NCI-H1092 (cell line): Measurements from ENCODE around the gene HMCN1.

Experiments
- DNase-seq: peaks from one replicate; lab custom pipeline; 2025; lab: John Stamatoyannopoulos, UW

The HMCN1 gene

DNA sequence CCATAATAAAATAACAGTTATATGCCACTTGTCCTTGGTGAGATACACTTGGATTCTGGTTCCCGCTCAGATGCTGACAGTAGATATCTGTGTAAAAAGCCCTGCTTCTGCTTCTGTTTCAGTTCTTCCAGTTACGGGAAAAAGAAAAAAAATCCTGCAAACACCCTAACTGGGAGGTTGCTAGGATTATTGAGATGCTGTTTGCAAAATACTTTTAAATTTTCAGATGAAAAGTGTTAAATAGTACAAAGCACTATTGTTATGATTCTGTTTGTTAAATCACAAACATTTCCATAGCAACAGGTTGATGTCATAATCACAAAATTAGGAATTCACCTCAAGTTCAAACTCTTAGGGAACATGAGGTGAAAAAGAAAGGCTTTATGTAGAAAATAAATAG lies 232.3 kb downstream of the HMCN1 start:
- DNase-seq = no peak

DNA sequence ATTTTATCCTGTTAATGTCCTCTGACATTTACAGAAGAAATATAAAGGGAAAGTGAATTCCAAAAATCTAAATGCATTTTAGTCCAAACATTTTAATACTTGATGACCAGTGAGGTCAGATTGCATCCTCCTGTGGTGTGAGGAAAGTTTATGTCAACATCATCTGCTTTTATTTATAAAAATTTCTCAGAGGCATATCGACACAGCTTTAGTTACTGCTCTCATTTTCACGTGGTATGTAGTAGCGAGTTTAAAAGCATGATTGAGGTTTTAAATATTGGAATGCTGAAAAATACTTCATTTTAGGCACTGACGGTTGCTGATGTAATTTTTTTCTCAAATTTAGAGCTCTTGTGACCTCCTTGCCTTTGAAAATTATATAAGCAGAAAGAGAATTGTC lies 234.8 kb downstream of the HMCN1 start:
- DNase-seq = no peak

DNA sequence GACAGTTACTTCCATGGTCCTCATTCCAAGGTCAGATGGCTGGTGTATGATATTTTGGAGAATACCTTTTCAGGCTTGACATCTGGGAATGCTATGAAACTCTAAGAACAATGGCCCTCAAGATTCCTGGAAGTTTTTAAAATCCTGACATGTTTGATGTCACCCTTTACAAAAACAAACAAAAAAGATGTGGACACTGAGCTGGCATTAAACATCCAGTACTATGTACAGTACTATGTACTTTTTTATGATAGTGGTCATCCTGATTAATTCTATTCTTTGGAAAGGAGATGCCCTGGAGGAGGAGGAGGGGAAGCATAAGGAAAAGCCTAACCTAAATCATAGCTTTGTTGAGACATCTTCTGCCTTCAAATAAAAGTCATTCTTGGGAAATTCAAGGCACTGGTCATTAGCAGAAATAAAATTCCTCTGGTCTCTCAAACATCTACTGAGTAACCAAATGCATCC lies 235.4 kb downstream of the HMCN1 start:
- no peak for DNase-seq

DNA sequence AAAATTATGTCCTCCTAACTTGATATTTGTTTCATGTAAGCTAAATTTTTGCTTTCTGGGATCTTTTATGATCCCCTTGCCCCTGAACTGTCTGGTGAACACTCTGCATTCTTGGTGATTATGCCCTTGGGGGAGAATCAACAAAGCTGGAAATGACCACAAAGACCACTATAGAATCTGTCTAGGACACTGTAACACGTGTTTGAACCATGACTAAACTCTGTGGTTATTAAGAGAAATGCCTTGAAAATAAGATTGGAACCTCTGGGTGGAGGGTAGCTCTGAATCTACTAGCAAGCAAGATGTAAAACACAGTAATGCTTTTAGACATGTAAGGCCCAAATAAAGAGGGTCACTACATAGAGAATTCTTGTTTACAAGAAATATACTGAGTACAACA lies 237.5 kb downstream of the HMCN1 start:
- no peak for DNase-seq

DNA sequence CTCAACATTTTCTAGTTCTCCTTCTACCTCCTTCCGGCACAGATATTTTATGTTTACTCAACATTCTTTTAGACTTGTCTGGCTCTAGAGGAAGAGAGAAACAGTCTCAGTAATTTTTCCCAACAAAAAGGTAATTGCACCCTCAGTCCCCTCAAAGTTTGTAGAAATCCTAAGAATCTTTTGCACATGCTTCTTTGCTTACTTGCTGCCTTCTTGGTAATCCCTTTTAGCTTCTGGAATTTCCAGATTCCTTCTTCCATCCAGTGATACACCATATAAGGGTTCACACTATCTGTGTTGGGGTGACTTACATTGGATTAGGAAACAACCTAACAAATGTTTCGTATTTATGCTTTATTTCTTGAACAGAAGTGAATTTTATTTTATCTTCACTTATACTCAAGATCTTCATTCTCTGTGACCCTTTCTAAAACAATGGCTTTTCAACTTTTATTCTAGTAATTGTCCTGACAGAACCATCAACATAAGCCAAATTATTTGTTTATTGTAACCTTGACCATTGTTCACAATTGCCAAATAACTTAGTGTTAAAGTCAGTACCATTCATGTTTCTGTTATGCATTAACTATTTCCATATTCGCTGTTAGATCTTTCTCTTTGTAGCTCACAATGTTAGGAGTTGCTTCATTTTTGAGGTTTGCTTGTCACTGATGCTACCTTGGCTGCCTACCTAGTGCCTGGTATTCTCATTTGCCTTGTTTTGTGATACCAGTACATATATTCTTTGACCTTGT lies 238.1 kb downstream of the HMCN1 start:
- DNase-seq = no peak

DNA sequence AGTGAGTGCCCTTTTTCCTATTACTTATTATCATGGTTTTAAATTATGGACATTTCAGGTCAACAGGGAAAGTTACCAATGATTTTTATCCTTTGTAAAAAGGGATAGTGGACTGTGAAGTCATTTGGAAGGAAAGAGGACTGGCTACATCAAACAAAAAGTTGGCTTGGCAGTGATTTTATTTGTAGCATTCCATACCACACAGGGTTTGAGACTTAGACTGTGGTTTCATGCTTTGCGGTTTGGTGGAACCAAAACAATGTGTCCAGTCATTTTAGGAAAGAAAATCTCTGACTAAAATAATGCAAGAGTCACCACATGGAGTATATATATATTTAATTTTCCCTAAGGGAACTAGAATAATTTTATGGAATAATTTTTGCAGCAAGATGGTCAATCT lies 239.5 kb downstream of the HMCN1 start:
- no peak for DNase-seq

DNA sequence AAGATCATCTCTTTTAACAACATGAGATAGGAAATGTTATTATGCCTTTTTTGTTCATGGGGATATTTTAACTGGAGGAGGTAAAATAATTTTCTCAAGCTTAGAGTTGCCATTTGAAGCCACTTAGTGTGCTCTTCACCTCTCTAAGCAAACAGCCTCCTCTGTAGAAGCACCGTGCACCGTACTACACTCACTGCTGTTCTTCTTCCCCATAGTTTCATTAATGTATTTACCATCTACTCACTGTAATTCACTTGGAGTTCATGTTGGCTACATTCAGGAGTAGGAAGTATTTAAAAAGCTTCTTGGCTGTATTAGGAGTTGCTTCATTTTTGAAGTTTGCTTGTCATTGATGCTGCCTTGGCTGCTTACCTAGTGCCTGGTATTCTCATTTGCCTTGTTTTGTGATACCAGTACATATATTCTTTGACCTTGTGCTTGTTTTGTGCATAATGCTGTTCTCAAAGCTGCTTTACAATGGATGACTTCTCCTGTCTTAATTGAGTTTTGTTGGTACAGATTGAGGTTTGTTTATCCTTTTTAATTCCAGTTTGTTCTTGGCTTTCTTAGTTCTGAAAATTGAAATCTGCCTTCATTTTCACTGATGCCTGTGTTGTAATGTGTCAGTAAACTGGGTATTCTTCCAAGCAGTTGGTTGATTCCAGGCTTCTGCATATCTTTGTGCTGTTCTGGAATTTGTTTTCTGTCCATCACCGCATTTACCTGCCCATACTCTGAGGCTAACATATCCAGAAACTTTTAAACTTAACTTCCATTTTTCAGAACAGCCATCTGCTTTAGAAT lies 240.4 kb downstream of the HMCN1 start:
- no peak for DNase-seq

DNA sequence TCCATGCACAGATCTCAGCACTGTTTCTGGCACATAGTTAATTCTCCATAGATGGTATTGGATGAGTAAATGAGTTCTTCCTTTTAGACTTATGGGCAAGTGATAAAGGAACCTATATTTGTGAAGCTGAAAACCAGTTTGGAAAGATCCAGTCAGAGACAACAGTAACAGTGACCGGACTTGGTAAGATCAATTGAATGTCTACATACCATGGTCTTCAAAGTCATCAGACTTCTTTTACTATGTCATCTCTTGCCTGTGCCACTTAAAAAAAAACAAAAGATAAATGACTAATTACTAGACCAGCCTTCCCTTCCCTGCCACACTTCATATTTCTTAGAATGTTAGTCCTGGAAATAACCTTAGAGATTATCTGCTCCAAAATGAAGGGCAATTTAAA lies 246.7 kb downstream of the HMCN1 start:
- no peak for DNase-seq

DNA sequence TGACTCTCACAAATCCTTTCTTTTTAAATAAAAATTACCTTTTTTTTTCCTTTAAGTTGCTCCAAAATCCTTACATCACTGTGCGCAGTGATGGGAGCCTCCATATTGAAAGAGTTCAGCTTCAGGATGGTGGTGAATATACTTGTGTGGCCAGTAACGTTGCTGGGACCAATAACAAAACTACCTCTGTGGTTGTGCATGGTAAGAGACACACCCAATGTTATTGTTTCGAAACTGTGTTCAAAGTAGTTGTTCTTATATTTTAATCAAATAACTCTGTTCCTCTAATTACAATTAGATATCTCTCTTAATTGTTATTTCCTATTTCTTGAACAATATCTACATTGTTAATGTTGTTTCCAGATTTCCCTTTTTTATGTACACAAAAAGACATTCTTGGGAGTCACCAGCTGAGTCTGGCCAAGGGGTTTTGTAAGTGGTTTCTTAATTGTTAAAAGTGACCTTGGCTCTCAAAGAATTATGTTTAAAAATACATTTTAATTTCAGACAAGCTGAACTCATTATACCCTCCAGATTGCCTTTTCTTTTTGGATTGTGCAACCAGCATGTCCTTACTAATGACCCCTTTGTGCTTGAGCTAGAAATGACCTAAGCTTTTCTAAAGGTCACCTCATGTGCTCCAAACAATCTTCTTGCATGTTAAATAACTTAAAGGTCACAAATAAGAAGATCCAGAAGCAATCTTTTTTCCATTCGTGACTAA lies 250.1 kb downstream of the HMCN1 start:
- no peak for DNase-seq

DNA sequence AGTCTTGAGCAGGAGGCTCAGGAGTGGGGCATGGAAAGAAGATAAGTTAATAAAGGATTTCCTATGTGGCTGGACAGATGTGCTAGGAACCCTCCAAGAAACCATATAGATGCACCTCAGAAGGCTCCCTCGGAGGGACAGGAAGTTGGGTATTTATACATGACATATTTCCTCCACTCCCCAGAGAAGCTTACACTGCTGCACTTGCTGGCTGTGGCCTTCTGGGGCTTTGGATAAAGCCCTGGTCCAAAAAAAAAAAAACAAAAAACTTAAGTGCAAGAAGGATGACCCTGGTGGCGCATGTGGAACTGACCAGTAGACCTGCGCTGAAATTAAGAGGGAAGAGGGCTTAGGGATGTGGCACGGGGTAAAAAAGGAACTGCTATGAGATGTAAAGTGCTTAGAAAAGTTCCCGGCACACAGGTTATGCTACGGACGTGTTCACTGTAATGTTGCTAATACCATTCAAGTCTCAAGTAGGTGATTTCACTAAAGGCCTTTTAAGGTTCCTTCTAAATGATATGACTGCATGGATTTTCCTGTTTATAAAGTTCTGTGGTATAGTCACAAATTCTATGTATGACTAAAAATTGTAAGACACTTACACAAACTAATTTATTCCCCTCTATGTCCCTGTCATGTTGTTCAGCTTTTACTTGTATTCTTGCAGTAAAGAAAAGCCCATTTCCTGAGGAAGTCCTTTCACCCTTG lies 253.6 kb downstream of the HMCN1 start:
- no peak for DNase-seq

DNA sequence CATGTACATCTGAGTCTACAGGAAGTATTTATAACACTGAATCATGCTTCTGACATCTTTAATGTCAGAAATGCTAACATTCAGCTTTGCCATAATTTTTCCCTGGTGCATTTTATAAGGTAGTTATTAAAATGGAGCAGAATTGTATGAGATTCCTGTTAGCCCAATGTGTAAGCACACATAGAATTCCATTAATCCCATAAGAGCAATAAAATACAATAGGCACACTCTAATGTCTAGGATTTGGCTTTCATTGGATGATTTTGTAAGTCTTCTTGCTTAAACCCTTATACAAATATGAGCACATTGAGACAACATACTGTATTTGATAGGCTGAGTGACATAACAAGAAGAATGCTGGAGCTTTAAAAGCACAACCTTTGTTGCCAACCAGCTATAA lies 256.4 kb downstream of the HMCN1 start:
- DNase-seq = no peak

DNA sequence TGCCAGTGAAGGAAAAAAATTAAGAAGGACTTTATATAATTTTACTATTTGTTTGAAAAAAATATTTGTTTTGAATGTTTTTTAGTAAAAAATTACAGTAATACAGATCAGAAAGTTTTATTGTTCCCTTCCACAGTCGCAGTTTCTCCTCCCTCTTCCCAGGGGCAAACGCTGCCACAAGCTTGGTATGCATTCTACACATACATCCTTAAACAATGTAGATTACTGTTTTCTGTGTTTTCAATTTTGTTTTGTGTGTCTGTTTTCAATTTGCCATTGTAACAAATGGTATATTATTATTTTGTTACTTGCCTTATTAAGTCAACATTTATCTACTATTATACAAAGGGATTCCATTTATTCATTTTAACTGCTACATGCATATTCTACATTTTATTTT lies 257.1 kb downstream of the HMCN1 start:
- no peak for DNase-seq

DNA sequence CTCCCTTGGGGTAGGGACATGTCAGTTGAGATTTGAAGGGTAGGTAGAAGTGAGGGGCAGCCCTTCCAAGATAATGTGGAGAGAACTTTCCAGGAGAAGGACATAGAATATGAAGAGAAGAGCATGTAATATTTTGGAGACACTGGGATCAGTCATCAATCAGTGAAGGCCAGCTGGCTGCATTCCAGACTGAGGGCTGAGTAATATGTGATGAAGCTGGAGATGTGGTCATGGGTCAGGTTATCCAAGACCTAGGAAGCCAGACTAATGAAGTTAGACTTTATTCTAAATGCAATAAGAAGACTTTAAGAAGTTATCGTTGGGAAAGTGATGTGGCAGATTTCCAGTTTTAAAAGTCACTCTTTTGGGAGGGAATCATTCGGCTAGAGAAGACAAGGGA lies 262.0 kb downstream of the HMCN1 start:
- no peak for DNase-seq

DNA sequence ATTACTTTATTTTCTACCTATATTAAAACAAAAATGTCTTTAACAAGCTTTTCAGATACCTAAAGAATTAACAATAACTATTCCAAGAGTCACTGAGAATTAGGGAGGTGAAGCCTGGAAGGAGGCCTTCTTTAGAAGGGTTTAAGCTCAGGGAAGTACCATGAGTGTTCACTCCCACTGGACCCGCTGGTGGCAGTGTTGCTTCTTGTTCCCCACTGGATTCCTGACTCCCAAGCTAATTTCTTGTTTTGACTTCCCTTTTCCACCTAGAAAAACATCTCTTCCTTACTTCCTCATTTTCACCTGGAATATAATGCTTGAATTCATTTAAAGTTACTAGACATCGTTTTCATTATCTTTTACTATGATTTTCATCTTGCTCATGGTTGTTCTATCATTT lies 264.2 kb downstream of the HMCN1 start:
- no peak for DNase-seq

DNA sequence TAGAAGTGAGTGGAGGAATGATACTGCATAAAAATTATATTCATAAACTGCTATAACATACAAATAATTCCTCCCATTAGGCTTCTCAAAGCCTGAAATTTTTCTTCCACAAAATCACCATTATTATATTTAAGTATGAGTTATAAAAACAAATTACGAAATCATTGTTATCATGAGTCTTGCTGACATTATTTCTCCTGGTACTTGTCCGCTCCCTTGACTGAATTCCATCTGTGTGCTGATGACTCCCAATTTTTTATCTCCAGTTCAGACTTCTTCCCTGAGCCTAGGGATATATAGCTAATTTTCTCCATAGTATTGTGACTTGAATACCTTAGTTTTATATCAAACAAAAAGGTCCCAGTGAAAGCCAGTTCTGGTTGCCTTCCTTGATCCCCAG lies 268.2 kb downstream of the HMCN1 start:
- no peak for DNase-seq

DNA sequence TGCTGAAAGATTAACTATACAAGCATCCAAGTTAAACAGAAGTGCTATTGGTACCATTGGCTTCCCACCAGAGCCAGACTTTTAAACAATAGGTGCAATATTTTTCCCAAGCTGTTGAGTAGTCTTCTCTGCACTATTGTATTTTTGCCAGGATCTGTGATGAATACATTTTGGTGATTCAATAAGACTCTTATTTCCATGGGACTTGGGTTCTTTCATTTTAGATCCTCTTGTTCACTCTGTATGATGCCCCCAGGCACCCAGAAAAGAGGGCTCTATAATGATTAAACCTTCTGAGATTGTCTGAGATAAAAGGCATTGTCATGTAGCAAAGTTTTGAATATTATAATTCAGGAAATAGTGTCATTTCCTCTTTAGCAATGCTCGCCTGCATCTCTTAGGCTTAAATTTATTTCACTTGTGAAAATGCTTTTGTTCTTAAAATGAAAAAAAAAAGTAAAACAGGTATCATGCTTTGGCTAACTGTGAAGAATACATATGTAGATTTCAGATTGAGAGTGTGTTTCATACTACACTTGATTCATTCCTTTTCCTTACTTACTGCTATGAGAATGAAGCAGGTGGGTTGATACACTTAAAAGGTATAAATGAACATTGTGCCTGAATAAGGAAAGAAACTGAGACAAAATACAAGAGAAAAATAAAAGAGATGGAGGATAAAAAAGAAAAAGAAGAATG lies 275.0 kb downstream of the HMCN1 start:
- DNase-seq = no peak

DNA sequence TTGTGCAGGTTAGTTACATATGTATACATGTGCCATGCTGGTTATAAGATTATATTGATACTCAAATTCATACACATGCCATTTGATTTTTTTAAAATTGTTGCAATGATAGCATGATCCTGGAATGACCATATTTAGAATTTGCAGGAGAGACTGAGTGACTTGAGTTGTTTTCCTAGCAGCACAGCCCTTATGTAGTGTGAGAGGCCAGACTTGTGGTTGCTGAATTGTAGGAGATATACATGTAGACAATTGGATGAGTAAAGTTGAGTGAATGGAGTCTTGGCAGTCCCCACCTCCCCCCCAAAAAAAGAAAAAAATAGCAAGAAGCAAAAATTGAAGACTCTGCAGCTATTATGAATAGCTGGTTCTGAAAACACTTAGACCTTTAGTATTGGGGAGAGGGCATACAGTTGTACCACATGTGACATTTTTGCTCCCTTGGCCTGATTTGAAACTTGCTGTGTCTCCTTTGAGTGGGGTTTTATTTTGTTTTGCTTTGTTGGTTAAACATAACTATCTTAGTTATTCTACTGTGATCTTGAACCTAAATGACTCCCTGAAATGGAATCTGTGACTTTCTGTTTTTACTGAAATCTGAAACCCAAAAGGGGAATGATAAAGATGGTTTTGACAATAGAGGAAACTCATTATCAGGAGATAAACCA lies 280.3 kb downstream of the HMCN1 start:
- no peak for DNase-seq

DNA sequence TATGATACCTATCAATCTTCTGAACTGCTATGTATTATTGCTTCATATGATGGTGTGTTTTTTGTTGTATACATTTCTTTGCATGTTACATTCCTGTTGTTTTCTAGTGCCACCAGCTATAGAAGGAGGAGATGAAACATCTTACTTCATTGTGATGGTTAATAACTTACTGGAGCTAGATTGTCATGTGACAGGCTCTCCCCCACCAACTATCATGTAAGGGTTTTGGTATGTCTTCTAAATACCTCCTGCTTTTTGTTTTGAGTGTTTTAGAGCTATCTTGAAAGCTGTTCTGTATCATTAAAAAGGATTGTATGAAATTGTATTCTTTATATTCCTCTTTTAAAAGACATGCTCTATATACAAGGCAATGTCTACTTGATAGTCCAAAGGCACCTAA lies 282.7 kb downstream of the HMCN1 start:
- no peak for DNase-seq

DNA sequence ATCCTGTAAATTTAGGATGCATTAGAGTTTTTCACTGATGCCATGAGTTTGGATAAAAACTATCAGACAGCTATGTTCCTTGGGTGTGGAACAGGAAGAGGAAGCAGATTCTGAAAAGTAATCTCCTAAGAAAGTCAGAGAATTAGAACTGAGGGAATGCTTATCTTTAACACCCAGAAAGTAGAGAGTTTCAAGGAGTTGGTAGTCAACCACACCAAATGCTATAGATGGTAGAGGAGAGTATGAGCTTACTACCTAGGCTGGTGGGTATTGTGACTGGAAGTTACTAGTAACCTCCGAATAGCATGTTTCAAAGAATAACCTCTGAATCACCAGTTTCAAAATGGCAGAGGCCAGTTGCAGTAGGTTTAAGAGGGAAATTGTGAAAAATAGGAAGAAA lies 288.0 kb downstream of the HMCN1 start:
- DNase-seq = no peak

DNA sequence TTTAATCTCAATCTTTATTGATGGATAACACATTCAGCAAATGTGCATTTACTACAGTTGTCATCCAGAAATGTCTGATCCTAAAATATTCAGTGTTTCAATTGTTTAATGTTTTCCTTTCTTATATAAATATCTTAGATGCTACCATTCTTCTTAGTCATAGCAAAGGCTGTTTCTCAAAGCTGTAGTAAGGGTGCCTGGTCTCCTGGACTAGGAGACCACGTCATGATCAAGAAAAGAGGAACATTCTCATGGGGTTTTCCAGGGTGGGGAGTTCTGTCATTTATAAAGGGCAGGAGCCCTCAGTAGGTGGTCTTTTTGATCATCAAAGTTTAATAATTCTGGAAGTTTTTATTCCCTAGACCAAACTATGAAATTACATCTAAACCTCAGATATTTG lies 292.8 kb downstream of the HMCN1 start:
- DNase-seq = no peak

DNA sequence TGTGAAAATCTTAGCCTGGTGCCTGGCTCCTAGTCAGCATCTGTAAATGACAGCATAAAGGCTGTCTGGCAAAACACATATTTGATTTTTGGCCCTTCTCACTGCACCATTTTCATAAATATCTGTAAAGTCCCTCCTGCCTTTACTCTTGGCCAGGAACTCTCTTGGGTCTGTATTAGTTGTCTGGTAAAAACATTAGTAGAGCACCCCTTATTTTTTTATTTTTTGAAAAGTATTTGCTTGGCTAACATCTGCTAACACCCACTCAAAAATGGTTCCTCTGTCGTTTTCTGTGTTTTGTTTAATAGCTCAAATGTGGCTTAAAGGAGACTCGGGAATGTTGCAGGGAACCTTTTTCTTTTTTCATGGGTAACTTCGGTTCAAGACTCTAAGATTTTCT lies 293.4 kb downstream of the HMCN1 start:
- DNase-seq = no peak
